ENCODE measurements around the gene UNC5C.
A peak's percentile ranks its signal among the peaks of the same experiment; 100 is the strongest.

UNC5C gene

DNA sequence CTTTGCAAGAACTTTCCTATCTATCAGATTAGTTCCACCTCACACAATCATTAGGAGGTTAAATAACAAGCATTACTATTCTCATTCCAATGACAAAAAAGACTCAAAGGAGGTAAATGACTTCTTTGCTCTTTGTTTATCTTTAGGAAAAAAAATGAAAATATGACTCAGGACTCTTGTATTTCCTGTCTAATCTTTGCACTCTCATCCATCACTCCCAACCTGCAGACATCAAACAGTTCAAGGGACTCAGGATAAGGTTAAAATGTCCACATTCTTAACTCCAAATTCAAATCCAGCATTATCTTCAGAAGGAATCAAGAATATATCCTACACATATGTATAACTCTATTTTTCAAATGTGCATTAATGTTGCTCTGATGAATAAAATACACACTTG lies 139.6 kb downstream of the UNC5C start:
- FAIRE-seq (no peak), DNase-seq (ENCODE audit: low spot score) (peak; percentile 23)

DNA sequence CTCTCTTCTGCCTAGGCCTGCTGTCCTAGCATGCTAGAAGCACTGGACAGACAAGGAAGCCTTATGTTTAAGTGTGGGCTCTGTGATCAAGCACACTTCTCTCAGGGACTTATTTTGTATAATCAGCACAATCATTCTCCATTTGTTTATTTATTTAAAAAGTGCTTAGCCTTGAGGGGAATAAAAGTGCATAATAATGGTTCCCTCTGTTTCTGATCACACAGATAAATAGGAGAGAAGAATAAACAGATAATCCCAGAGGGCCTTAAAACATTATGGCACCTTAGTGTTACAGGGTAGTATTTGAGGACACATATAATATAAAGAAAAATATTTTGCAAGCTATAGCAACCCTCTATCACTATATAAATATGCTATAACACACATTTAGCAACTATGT lies 146.5 kb downstream of the UNC5C start:
- DNase-seq (ENCODE audit: low spot score): no peak
- FAIRE-seq: no peak

DNA sequence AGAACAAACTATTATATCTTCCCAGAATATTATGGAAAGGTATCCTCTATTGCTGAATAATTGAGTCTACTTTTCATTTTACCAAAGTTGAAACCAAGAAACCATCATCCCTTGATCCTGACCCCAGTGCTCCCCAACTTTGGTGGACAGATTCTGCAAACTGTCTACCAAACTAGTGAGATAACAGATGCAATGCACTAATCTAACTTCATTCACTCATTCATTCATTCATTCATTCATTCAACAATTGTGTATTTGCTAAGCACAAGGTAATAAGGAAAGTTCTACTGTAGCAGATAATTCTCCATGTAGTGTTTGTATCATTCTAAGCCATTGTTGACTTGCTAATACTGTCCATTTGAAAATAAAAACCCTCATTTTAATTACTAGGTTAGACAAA lies 150.6 kb downstream of the UNC5C start:
- FAIRE-seq: no peak

DNA sequence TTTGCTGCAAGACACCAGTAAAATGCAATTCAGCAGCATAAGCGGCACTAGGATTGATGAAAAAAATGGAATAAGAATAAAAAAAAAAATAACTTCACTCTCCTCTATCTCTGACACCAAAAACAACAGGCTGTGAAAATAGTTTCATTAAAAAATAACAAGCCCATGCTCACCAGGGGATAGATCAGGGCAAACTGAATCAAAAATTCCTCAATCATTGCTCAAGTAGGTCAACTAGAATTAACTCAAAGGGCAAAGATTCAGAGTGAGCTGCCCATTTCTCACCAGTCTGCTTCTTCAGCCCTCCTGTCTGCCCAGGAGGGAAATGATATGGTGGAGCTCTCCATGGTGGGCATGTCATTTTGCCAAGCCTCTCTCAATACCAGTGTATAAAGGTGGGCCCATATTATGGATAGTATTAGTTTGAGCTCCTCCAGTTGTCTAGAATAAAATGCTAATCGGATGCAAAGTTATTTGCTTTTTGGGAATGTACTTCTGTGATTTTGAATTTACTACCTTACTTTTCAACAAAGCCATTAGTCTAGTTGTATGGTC lies 153.9 kb downstream of the UNC5C start:
- DNase-seq (ENCODE audit: low spot score): no peak

More for the DNA sequence above, 150.6 kb downstream of the UNC5C start:
- DNase-seq (ENCODE audit: low spot score): no peak

DNA sequence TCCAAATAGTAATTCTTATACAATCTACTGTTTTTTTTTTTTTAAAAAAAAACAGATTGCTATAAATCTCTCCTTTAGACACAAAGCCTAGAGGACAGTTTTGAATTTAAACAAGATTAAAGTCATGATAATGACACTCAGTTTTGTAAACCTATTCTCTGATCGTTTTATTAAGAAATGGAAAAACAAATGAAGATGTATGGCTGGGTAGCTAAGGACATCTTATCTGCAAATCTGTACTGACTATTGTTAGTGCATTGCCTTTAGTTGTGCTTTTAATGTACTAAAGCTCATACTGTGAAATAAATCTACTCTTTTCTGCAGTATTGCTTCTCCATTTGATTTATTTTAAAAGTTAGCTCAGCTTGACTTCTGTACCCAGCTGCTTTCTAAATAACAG lies 155.0 kb downstream of the UNC5C start:
- DNase-seq (ENCODE audit: low spot score) (no peak), FAIRE-seq (no peak)

More for the DNA sequence above, 153.9 kb downstream of the UNC5C start:
- no peak for FAIRE-seq

DNA sequence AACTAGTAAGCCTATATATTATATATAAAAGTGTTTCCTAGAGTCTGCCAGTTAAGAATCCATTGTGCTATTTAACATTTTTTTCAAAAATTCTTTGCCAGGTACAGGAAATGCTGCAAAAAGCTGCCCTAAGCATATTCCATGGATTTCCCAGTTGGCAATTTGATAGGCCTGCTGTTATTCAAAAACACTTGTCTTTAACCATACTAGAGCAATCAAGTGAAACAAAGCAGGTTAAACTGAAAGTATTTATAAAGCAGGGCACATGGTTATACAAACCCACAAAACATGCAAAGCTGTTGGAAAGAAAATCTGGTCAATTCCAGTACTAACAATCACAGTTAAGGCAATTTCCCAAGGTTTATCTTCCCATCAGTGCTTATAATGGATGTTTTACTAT lies 159.9 kb downstream of the UNC5C start:
- no peak for DNase-seq (ENCODE audit: low spot score)
- FAIRE-seq: no peak

DNA sequence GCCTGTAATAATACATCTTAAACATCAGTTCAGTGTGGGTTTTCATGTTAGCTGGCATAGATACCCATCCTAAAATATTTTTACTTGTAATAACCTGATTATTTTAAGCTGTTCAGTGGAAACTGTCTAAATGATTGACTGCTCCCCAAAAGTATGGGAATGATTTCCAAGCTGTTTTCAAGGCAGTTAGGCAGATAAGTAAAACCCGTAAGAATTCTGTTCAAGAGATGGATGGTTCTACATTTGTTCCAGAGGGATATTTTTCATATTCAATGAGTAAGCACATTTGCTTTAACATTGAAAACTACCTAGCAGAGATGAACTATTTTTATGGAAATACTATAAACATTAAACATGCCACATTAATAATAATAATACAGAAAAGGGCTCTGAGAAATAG lies 161.1 kb downstream of the UNC5C start:
- DNase-seq (ENCODE audit: low spot score): no peak
- no peak for FAIRE-seq

DNA sequence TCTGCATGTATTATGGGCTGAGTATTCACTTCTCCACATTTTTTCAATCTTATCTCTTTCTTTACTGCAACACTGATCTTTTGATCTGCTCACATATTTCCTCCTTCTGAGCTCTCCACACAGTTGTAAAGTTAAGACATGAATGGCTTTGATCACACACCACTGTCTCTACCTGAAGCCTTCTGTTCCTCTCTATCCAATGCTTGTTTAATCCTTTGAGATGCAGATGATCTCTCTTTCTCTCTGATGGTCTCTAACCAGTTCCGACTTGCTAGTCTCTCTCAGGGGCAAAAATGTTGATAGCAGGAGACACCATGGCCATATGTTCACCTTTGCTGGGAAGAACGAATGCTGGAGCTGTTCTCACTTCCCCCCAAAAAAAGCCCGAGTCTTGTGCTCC lies 162.4 kb downstream of the UNC5C start:
- FAIRE-seq (no peak), DNase-seq (ENCODE audit: low spot score) (no peak)

DNA sequence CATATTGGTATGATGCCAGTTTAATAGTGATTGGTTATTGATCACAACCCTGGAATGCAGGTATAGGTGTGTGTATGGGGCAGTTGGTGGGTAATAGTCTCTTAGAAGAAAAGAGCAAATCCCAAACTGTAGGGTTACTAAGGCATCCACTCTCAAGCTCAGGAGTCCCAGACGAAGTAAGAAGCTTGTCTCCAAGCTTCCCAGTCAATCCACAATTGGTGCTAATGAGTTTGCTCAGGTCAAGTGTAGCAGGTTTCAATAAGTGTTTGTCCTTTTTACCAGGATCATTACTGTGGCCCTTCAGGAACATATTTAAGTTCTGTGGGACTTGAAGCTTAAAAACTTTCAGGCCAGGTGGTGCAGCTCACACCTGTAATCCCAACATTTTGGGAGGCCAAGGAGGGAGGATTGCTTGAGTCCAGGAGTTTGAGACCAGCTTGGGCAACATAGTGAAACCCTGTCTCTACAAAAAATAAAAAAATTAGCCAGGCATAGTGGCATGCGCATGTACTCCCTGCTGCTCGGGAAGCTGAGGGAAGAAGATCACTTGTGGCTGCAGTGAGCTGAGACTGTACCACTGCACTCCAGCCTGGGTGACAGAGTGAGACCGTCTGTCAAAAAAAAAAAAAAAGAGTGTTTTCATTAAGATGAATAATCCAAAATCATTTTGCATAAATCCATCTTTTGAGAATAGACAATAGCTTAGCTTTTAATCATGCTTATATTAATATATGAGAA lies 166.8 kb downstream of the UNC5C start:
- FAIRE-seq: no peak
- no peak for DNase-seq (ENCODE audit: low spot score)

DNA sequence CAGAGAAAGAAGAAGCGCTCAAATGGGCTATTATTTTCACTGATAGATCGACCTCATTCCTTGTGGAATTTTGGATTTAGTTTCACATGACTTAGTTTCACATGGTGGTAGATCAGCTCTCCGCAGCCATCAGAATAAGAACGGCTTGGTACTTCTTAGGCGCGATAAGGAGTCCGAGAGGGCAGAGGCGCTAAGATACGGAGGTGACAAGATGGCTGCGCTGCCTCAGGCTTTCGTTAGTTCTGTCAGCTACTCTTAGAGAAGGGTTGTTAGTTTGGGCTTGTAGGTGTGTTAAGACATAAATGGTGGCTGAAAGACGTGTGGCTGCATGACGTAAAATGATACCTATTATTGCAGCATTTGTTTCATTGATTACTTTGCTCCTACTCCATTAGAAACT lies 169.1 kb downstream of the UNC5C start:
- no peak for DNase-seq (ENCODE audit: low spot score)

DNA sequence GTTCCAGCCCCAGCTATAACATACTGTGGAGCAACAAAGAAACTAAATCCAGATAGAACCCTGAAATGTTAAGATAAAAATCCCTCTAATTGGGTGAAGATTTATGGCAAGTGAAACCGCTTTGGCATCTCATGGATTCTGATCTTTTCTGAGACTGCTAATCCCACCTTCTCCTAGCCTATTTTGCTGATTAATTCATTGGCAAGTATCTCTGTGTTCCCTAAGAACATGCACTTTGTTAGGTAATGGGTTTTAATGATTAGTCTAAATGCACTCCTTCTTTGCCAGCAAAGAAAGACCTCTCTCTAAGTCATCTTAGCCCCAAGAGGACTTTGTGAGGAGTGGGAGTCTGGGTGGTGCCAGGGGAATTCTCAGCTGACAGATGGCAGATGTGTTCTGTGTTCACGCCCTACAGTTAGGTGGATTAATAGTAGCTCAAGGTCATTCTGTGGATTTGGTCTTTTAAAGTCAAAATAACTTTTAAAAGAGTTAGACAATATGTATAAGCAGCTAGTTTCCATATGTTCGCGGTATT lies 171.3 kb downstream of the UNC5C start:
- no peak for FAIRE-seq
- no peak for DNase-seq (ENCODE audit: low spot score)

More for the DNA sequence above, 169.1 kb downstream of the UNC5C start:
- no peak for FAIRE-seq

DNA sequence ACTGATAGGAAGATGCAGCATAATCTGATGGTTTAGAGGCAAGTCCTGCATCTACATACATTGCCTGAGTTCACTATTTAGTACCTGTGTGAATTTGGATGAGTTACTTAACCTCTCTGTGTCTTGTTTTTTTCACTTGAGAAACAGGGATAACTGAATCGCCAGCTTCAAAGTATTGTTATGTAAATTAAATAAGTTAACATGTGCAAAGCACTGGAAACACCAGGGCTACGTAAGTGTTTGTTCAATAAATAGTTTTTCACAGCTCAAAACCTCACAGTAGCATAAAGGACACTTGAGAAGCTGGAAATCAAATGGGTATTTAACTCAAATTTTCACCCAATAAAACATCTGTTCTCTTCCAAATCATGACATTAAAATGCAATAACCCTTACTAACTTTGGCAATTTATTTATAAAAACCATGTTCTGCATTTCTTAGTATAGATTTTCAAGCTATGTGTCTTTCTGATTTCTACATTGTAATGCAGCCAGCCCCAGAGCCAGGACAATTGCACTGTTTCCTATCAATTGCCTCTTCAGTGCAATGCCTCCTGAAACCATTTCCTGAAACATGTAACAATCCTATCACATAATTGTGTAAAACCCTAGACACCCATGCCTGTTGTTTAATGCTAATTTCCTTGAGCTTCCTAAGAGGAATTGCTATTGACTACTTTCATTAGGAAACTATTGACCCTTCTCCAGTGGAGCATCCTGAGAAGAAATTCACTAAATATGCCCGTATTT lies 177.1 kb downstream of the UNC5C start:
- FAIRE-seq (no peak), DNase-seq (ENCODE audit: low spot score) (no peak)

DNA sequence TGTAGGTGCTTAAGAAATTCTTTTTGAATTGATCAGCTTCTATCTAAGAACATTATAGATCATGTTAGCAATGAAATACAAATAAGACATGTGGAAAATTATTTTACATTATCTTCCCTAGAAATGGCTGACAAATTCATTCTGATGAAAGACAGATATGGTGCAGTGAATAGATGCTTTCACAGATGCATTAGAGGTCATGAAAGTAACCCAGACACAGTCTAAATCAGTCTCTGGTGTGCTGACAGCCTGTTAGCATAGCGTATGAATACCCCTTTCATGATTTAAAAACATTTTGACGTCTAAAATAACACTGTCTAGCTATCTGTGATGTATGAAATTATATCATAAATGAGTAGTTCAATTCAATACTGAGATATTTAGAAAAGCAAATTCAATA lies 180.9 kb downstream of the UNC5C start:
- DNase-seq (ENCODE audit: low spot score): no peak
- FAIRE-seq: no peak

DNA sequence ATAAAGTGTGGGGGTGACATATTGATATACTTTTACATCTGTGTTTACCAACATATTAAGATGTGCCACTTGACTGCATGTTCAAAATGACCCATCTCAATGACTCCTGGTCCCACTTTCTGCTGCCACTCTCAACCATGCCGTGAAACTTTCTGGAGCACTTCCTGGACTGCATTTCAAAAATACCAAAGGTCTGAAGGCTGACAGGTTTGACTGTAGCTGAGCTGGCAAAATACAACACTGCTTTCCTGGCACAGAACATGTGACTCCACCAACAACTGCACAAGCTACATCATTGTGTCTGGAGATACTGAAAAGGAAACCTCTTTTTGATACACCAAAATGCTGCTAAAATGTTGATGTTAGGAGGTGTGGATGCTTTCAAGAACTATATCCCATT lies 184.8 kb downstream of the UNC5C start:
- FAIRE-seq (peak; percentile 5), DNase-seq (ENCODE audit: low spot score) (no peak)

DNA sequence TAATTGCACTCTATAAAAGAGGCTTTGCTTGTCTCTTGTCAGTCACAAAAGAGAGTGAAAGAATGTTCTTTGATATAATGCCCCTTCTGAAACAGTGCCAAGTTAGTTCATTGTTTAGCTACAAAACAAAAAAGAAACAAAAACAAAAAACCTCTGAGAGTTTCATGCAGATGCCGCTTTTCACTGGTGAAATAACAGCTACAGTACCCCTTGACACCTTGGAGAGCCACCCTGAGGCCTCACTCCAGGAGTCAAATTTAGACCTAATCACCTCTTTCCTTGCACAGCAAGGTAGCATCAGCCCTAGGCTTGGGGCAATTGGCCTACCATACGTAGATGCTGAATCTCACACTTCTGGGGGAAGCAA lies 185.2 kb downstream of the UNC5C start:
- DNase-seq (ENCODE audit: low spot score): no peak
- FAIRE-seq: no peak

DNA sequence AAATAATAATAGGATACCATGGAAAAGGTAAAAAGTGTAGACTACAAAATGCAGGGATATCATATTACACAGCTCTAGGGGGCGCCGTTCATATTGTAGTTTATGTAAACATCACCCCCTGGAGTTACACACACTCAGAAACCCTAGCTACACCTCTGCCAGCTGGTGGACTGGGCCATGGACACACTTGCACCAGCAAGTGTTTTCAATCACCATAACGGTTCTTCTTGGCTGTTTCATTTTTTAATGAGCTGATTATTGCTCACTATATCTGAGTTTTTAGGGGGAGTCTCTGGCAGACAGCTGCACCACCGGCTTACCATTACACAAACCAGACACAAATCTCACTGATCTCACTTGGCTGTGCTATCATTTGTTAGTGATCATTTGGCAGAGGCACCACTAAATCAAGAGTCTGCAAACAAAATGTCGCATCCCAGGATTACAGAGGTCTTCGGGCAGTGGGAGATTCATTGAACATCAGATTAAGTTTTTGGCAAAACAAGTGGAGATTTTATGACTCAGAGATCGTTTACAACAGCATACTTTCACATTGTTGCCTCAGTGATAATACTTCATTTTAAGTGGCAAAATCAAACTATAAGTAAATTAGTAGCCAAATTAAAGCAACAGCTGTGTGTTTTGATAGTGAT lies 185.7 kb downstream of the UNC5C start:
- DNase-seq (ENCODE audit: low spot score) (peak; percentile 10), FAIRE-seq (no peak)

DNA sequence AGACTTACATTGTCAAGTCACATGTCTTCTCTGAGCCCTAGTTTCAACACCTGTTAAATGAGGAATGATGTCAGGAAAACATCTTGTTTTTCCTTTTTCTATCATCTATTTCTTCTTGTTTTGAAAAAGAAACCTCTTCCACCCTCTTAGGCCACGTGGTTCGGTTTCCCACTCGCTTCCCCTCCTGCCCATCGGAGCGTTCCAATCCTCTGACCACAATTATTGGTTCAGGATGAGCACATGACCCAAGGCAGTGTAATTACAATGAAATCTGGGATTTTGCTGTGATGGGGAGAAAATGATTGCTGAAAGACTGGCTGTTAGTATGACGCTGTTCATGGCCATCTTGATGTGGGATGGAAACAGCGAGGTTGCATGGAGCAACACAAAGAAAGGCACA lies 186.7 kb downstream of the UNC5C start:
- FAIRE-seq (no peak), DNase-seq (ENCODE audit: low spot score) (no peak)

DNA sequence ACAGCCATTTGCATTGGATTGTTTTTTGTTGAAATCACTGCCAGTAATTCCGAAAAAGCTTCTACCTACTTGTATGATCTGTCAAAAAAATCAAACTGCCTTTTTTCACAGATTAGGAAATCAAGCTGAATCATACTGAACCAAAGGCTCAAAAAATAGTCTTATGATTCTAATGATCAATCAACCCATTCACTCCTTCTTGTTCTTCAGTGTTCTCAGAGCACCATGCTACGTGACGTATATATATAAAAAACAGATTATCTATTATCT lies 187.1 kb downstream of the UNC5C start:
- FAIRE-seq (no peak), DNase-seq (ENCODE audit: low spot score) (no peak)

DNA sequence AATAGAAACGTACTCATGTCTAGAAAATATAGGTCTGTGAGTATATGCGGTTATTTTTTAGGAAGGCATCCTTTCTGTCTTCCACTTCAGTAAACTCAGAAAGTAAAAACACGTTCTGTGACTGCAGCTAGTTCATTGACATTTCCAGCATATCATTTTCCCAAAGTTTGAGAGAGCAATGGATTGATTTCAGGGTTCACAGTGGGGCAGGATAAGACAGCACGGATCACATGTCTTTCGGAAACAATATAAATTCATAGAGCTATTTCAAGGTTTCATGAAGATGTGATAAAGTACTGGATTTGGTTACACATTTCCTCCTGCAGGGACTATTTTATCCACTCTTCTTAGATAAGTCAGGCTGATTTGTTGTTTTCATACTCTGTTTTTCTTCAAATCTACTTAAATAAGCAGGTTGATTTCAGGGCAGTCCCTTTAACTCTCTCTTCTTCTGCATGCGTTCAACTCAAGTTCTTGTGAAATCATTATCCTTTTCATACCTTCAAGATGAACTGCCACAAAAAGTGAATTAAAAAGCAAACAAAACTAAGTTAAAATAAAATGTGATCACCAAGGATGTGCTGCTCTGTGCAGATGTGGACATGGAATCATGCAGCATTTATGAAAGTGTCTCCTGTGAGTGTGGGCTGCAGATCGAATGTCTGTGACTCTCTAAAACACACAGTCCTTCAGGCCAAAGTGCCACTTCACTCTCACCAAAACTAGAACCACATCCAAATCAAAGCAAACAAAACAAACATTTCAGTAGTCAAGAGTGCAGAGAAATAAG lies 187.7 kb downstream of the UNC5C start:
- no peak for FAIRE-seq

DNA sequence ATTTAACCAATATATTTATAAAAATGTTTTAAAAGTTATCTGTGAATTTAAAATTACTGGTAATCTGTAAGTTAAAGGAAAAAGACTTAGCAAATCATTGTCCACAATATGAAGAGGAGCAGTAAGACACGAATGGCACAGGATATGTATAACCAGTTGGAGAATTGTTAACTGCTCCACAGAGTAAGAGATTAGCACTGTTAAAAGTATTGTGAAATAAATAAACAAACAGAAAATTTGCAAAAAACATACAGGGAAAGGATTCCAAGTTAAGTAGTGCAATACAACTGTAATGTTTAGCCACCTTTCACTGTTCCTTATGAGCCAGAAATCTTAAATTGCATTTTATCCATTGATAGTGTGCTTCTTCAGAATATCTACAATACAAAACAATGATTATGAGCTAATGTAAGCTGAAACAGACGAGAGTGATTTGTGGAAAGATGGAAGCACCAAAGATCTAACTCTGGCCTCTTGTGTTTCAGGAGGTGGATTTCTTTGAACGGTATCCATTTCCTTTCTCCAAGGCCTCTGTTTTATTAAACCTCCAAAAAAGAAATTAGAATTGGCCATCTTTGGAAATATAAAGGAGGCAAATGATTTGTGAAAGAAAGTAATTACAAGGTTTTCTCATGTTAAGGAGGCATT lies 188.4 kb downstream of the UNC5C start:
- DNase-seq (ENCODE audit: low spot score): no peak
- FAIRE-seq: no peak

More for the DNA sequence above, 187.7 kb downstream of the UNC5C start:
- DNase-seq (ENCODE audit: low spot score): no peak

DNA sequence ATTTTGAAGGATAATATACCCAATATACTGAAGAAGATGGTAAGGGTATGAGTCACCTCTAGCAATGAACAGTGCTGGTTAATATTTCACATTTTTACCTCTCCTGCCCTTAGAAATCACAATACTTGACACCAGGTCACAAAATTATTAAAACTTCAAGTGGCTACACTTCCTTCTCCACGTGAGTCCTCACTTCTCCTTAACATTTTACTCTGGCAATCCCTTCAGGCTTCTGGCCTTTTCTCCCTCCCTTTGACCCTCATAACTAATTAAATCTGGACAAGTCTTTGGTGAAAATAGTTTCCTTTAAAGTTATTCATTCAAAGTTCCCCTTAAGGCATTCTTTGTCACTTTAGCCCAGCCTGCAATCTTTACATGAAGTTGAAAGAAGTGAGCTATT lies 190.4 kb downstream of the UNC5C start:
- FAIRE-seq: no peak

More for the DNA sequence above, 190.4 kb downstream of the UNC5C start:
- no peak for DNase-seq (ENCODE audit: low spot score)
